ENCODE measurements around the gene HHAT.

Gene HHAT

DNA sequence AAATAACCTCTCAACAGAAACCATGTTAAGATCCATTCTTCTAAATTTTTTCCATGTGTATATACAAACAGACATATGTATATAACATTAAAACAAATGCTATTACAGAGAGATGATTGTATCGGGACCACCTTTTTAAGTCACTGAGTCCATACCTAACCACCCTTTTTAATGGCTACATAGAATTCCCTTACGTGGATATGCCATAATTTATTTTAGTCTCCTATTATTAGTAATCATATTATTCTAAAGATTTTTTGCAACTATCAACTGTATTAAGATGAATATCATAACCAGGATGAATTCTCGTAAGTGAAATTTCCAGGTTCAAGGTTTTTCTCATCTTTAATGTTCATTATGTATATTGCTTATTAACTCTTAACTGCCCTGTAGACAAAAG, 259.7 kb downstream of the HHAT start:
- no peak for DNase-seq (ENCODE audit: low read depth)
- TF ChIP-seq, protein P1, sequence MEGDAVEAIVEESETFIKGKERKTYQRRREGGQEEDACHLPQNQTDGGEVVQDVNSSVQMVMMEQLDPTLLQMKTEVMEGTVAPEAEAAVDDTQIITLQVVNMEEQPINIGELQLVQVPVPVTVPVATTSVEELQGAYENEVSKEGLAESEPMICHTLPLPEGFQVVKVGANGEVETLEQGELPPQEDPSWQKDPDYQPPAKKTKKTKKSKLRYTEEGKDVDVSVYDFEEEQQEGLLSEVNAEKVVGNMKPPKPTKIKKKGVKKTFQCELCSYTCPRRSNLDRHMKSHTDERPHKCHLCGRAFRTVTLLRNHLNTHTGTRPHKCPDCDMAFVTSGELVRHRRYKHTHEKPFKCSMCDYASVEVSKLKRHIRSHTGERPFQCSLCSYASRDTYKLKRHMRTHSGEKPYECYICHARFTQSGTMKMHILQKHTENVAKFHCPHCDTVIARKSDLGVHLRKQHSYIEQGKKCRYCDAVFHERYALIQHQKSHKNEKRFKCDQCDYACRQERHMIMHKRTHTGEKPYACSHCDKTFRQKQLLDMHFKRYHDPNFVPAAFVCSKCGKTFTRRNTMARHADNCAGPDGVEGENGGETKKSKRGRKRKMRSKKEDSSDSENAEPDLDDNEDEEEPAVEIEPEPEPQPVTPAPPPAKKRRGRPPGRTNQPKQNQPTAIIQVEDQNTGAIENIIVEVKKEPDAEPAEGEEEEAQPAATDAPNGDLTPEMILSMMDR (conservative IDR thresholded peaks at IDR 0.05; ENCODE audit: low read depth, low read length): no peak
- no peak overlapping the region for H3K4me3 ChIP-seq (ENCODE audit: low read depth, low read length)

DNA sequence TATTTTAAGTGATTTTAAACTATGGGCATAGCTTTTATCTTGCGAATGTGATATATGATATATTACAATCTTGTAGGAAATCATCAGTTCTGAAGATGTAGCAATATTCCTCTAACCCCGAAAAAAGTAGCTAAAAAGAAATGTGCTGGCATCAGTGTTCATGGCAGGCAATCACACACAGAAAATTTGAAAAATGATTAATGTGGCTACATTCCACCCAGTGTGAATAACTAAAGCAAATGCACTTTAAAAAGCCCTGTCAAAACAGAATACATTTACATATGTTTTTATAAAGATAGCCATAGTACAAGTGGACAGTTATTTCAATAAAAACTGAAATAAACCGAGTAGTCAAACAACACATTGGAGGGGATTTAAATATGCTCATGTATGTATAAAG, 260.2 kb downstream of the HHAT start:
- TF ChIP-seq, protein P1 (conservative IDR thresholded peaks at IDR 0.05; ENCODE audit: low read depth, low read length): no peak
- DNase-seq (ENCODE audit: low read depth): no peak
- no peak overlapping the region for H3K4me3 ChIP-seq (ENCODE audit: low read depth, low read length)

DNA sequence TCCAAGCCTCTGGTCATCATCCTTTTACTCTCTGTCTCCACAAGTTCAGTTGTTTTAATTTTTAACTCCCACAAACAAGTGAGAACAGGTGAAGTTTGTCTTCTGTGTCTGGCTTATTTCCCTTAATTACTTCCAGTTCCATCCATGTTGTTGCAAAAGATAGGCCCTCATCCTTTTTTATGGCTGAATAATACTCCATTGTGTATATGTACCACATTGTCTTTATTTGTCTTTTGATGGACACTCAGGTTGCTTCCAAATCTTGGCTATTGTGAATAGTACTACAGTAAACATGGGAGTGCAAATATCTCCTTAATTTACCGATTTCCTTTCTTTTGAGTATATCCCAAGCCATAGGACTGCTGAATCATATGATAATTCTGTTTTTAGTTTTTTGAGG, 262.5 kb downstream of the HHAT start:
- no peak for DNase-seq (ENCODE audit: low read depth)
- TF ChIP-seq, protein P1 (conservative IDR thresholded peaks at IDR 0.05; ENCODE audit: low read depth, low read length): no peak
- no peak overlapping the region for H3K4me3 ChIP-seq (ENCODE audit: low read depth, low read length)

DNA sequence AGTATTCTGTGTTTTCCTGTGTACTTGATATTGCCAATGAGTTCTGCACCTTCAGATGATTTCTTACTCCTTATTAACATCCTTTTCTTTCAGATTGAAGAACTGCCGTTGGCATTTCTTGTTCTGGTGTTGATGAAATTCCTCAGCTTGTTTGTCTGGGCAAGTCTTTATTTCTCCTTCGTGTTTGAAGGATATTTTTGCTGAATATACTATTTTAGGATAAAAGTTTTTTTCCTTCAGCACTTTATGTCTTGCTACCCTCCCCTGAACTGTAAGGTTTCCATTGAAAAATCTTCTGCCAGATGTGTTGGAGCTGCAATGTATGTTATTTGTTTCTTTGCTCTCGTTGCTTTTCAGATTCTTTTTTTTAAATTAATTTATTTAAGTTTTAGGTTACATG, 265.9 kb downstream of the HHAT start:
- TF ChIP-seq, protein P1 (conservative IDR thresholded peaks at IDR 0.05; ENCODE audit: low read depth, low read length): no peak
- H3K4me3 ChIP-seq (ENCODE audit: low read depth, low read length): no peak overlapping the region
- no peak for DNase-seq (ENCODE audit: low read depth)

DNA sequence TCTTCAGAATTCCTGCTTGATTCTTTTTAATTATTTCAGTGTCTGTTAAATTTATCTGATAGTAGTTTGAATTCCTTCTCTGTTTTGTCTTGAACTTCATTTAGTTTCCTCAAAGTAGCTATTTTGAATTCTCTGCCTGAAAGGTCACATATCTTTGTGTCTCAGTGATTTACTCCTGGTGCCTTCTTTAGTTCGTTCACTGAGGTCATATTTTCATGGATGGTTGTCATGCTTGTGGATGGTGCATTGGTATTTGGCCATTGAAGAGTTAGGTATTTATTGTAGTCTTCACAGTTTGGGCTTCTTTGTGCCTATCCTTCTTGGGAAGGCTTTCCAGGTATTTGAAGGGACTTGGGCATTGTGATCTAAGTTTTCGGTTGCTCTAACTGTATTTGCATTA, 267.9 kb downstream of the HHAT start:
- TF ChIP-seq, protein P1 (conservative IDR thresholded peaks at IDR 0.05; ENCODE audit: low read depth, low read length): no peak
- DNase-seq (ENCODE audit: low read depth): no peak
- H3K4me3 ChIP-seq (ENCODE audit: low read depth, low read length): no peak overlapping the region

DNA sequence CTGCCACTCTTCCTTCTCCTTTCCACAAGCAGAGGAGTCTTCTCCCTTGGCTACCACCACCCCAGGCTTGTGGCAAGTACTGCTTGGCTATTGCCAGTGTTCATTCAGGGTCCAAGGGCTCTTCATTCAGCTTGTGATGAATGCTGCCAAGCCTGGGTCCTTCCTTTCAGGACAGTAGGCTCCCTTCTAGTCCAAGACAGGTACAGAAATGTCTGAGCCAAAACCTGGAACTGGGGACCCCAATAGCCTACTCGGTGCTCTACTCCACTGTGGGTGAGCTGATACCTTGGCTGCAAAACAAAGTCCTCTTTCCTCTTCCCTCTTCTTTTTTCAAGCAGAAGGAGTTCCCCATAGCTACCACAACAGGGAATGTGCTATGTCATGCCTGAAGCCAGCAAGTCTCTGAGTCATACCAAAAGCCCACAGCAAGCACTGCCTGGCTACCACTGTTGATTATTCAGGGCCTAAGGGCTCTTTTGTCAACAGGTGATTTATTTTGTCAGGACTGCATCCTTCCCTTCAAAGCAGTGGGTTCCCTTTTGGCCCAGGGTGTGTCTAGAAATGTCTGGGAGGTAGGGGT, 268.9 kb downstream of the HHAT start:
- no peak overlapping the region for H3K4me3 ChIP-seq (ENCODE audit: low read depth, low read length)
- DNase-seq (ENCODE audit: low read depth): peak; percentile 63
- TF ChIP-seq, protein P1 (conservative IDR thresholded peaks at IDR 0.05; ENCODE audit: low read depth, low read length): no peak

DNA sequence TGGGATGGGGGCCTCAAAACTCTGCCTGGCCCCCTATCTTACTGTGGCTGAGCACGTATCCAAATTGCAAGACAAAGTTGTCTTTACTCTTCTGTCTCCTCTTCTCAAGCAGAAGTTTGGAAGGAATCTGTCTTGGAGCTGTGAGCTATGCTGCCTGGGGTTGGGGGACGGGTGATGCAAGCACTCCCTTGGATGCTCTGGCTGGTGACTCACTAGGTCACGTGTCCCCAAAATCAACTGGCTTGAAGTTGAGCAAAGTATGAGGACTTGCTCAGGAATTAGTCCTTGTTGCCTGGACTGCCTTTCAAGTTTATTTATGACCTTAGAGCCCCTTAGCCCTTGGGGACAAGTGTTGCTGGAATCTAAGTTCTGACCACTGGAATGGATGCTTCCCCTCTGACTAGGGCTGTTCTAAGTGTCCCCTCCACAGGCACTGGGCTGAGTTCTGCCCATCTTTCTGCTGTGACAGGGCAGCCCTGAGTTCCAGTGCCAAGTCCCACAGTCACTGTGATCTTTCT, 269.5 kb downstream of the HHAT start:
- H3K4me3 ChIP-seq (ENCODE audit: low read depth, low read length): no peak overlapping the region
- DNase-seq (ENCODE audit: low read depth): peak; percentile 71

More for the DNA sequence above, 269.5 kb downstream of the HHAT start:
- TF ChIP-seq, protein P1 (conservative IDR thresholded peaks at IDR 0.05; ENCODE audit: low read depth, low read length): no peak

All from choroid plexus epithelial cell (primary cell).